Measurements from ENCODE around the gene TMEM150B. TPM values are rescaled to one million over a fixed set of nuclear protein-coding genes. Genes with fewer than 3 reads are reported as not detected.

TMEM150B gene
- total RNA-seq, 1 donor from 2014 or later = not detected

DNA sequence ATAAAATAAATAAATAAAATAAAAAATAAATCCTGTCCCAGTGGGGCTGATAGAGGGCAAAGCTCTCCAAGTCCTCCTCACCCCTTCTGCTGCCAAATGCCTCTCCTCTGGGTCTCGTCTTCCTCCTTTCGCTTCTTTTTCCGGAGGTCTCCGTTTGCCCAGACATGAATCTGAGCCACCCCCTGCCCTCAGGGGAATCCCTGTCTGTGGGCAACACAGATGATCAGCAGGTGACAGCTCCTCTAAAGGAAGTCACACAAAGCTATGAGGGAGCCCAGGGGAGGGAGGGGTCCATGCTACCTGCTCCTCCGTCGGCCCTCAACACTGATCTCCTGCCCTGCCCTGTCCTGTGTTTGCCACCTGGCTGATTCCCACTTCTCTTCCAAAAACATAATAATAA, 479 bp downstream of the TMEM150B start:
- DNase-seq (ENCODE audit: low spot score) = no peak
- Mint-ChIP-seq H3K36me3 (ENCODE audit: low read depth) (no peaks in the 10 kb centered on the region), H3K4me1 (ENCODE audit: low read depth) (peaks cover 14% of the 10 kb centered on the region), H3K27ac (ENCODE audit: unreplicated experiment) (no peak overlapping the region), H3K9me3 (ENCODE audit: low read depth) (no peaks in the 10 kb centered on the region), H3K27me3 (ENCODE audit: low read depth) (peaks cover 8% of the 10 kb centered on the region), H3K4me3 (ENCODE audit: unreplicated experiment) (no peak overlapping the region)
- TF ChIP-seq, protein P1, sequence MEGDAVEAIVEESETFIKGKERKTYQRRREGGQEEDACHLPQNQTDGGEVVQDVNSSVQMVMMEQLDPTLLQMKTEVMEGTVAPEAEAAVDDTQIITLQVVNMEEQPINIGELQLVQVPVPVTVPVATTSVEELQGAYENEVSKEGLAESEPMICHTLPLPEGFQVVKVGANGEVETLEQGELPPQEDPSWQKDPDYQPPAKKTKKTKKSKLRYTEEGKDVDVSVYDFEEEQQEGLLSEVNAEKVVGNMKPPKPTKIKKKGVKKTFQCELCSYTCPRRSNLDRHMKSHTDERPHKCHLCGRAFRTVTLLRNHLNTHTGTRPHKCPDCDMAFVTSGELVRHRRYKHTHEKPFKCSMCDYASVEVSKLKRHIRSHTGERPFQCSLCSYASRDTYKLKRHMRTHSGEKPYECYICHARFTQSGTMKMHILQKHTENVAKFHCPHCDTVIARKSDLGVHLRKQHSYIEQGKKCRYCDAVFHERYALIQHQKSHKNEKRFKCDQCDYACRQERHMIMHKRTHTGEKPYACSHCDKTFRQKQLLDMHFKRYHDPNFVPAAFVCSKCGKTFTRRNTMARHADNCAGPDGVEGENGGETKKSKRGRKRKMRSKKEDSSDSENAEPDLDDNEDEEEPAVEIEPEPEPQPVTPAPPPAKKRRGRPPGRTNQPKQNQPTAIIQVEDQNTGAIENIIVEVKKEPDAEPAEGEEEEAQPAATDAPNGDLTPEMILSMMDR (IDR thresholded peaks at IDR 0.05) = no peak

DNA sequence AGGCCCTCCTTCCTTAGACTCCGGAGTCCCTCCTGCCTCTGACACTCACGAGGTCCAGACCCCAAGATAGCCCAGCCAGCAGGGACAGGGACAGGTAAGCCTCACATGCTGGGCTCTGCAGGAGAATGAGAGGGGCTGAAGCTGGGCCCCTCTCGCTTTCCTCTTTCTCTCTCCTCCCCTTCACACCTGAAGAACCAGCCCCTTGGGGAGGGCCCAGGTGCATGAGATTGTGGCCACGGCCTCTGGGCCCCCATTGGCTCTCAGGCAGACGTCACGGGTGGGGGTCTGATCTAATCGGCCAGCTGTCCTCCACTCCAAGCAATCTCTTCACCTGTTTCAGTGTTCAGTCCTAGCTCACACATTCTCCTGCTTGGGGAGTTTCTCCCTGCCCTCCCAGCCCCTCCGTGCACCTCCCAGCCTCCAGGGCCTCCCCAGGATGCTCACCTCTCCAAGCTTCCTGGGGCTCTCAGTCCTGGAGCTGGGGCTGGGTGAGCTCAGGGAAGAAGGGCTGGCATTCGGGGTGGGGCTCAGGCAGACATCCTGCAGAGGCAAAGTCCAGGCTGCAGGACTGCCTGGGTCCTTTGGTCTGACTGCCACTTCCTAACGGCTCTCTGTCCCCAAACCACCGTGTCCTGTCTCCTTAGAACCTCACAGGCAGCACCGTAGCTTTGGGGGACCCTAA, 2.8 kb downstream of the TMEM150B start:
- H3K4me3 Mint-ChIP-seq (ENCODE audit: unreplicated experiment) = no peak overlapping the region
- DNase-seq (ENCODE audit: low spot score) = no peak
- peaks cover 7% of the 10 kb centered on the region for H3K4me1 Mint-ChIP-seq (ENCODE audit: low read depth)
- TF ChIP-seq, protein P1 (IDR thresholded peaks at IDR 0.05) = no peak
- H3K36me3 Mint-ChIP-seq (ENCODE audit: low read depth) = no peaks in the 10 kb centered on the region
- peaks cover 8% of the 10 kb centered on the region for H3K27me3 Mint-ChIP-seq (ENCODE audit: low read depth)
- H3K27ac Mint-ChIP-seq (ENCODE audit: unreplicated experiment) = no peak overlapping the region
- H3K9me3 Mint-ChIP-seq (ENCODE audit: low read depth) = no peaks in the 10 kb centered on the region

DNA sequence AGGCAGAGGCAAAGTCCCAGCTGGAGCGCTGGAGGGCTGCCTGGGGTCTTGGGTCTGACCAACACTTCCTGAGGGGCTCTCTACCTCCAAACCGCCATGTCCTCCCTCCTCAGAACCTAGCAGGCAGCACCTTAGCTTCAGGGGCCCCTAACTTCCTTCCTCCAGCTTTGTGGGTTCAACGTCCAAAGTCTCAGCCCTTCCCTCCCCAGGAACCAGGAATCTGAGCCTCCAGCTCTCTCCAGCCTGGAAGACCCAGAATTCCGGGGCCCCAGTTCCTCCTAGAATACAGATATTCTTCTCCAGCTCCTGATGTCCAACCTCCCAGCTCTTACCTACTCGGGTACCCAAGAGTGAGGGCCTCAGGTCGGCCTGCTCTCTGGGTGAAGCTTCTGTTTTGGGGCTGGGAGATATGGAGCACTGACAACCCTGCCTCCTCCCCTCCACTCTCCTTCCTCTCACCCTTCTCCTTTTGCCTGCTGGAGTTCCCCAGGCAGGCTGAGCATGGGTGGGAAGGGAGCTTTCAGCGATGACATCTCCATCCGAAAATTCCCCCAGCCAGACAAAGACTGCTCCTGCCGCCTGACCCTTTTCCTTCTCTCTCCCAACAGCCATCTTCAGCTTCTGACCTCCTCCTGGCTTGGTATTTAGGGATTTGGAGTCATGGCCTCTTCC, 3.5 kb downstream of the TMEM150B start:
- Mint-ChIP-seq H3K27me3 (ENCODE audit: low read depth) (peaks cover 8% of the 10 kb centered on the region), H3K36me3 (ENCODE audit: low read depth) (no peaks in the 10 kb centered on the region), H3K27ac (ENCODE audit: unreplicated experiment) (no peak overlapping the region), H3K9me3 (ENCODE audit: low read depth) (no peaks in the 10 kb centered on the region), H3K4me1 (ENCODE audit: low read depth) (peaks cover 7% of the 10 kb centered on the region), H3K4me3 (ENCODE audit: unreplicated experiment) (no peak overlapping the region)
- no peak for DNase-seq (ENCODE audit: low spot score)
- TF ChIP-seq, protein P1 (IDR thresholded peaks at IDR 0.05) = no peak

GRCh38 chr19:55320844-55321419, 4.2 kb downstream of the TMEM150B start:
- DNase-seq (ENCODE audit: low spot score) = no peak
- Mint-ChIP-seq H3K36me3 (ENCODE audit: low read depth) (no peaks in the 10 kb centered on the region), H3K4me1 (ENCODE audit: low read depth) (peaks cover 4% of the 10 kb centered on the region), H3K27me3 (ENCODE audit: low read depth) (peaks cover 8% of the 10 kb centered on the region), H3K9me3 (ENCODE audit: low read depth) (peaks cover 3% of the 10 kb centered on the region), H3K27ac (ENCODE audit: unreplicated experiment) (no peak overlapping the region), H3K4me3 (ENCODE audit: unreplicated experiment) (no peak overlapping the region)
- TF ChIP-seq, protein P1 (IDR thresholded peaks at IDR 0.05) = no peak

DNA sequence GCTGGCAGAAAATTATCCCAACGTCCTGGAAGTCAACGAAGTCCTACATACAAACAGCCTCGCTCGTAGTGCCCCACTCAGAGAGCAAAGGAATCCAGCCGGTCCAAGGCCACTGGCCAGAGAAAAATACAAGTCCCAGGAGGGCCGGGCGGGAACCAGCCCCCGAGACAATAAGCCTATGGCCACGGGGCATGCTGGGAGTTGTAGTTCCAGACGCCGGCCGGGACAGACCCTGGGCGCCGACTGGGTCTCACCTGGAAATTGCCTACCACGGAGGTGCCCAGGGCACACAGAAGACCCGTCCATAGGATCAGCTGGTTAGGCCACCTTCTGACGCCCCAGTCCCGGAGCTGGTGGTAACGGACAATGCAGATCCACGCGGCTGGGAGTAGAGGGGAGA, 5.4 kb downstream of the TMEM150B start:
- peaks cover 8% of the 10 kb centered on the region for H3K27me3 Mint-ChIP-seq (ENCODE audit: low read depth)
- H3K4me3 Mint-ChIP-seq (ENCODE audit: unreplicated experiment) = peak overlapping the region; percentile 67
- H3K27ac Mint-ChIP-seq (ENCODE audit: unreplicated experiment) = no peak overlapping the region
- DNase-seq (ENCODE audit: low spot score) = no peak
- TF ChIP-seq, protein P1 (IDR thresholded peaks at IDR 0.05) = no peak
- H3K4me1 Mint-ChIP-seq (ENCODE audit: low read depth) = peaks cover 4% of the 10 kb centered on the region
- no peaks in the 10 kb centered on the region for H3K36me3 Mint-ChIP-seq (ENCODE audit: low read depth)
- peaks cover 3% of the 10 kb centered on the region for H3K9me3 Mint-ChIP-seq (ENCODE audit: low read depth)
